NCI-H2029 treated with DMSO at 0.1 percent for 48 hours (cell line): ENCODE measurements around the gene MAPRE2.

Source experiments
- DNase-seq: peaks from one replicate; lab custom pipeline; 2025; lab: John Stamatoyannopoulos, UW

MAPRE2 gene

GRCh38 chr18:35062408-35062807 is 21.2 kb downstream of the MAPRE2 start:
- no peak for DNase-seq

- DNase-seq = no peak
Measured at GRCh38 chr18:35063875-35064690, 22.9 kb downstream of the MAPRE2 start.

- DNase-seq = no peak
Measured at GRCh38 chr18:35067454-35067853, 26.2 kb downstream of the MAPRE2 start.

- DNase-seq = no peak
Measured at GRCh38 chr18:35071819-35072247, 30.6 kb downstream of the MAPRE2 start.

GRCh38 chr18:35072616-35073015 is 31.4 kb downstream of the MAPRE2 start:
- DNase-seq = no peak

- no peak for DNase-seq
Measured at GRCh38 chr18:35073186-35074105, 32.2 kb downstream of the MAPRE2 start.

- no peak for DNase-seq
Measured at GRCh38 chr18:35074581-35074980, 33.4 kb downstream of the MAPRE2 start.

GRCh38 chr18:35075132-35075531 is 33.9 kb downstream of the MAPRE2 start:
- DNase-seq = no peak

- no peak for DNase-seq
Measured at GRCh38 chr18:35076135-35076924, 35.1 kb downstream of the MAPRE2 start.

- DNase-seq = no peak
Measured at GRCh38 chr18:35077937-35078336, 36.7 kb downstream of the MAPRE2 start.

GRCh38 chr18:35080058-35080457 is 38.8 kb downstream of the MAPRE2 start:
- no peak for DNase-seq

- DNase-seq = no peak
Measured at GRCh38 chr18:35083174-35083712, 42.0 kb downstream of the MAPRE2 start.

- no peak for DNase-seq
Measured at GRCh38 chr18:35084494-35085449, 43.6 kb downstream of the MAPRE2 start.

GRCh38 chr18:35085450-35086380 is 44.5 kb downstream of the MAPRE2 start:
- DNase-seq = no peak

GRCh38 chr18:35086704-35087103 is 45.5 kb downstream of the MAPRE2 start:
- no peak for DNase-seq

- DNase-seq = no peak
Measured at GRCh38 chr18:35087726-35088125, 46.5 kb downstream of the MAPRE2 start.

GRCh38 chr18:35088921-35089320 is 47.7 kb downstream of the MAPRE2 start:
- DNase-seq = no peak

- no peak for DNase-seq
Measured at GRCh38 chr18:35089382-35089781, 48.2 kb downstream of the MAPRE2 start.

GRCh38 chr18:35089891-35090550 is 48.8 kb downstream of the MAPRE2 start:
- no peak for DNase-seq
